GM12878 (cell line): ENCODE measurements around the gene UGT1A8. TPM values are rescaled to one million over a fixed set of nuclear protein-coding genes. Genes with fewer than 3 reads are reported as not detected.

Experiments
- ATAC-seq: fragments of 200-7000 bp; cut with Tn5 transposase; 3 replicates; pipeline ENCODE4 v1.9.1; 2020; ENCODE audit warnings: mild to moderate bottlenecking, moderate library complexity
- BruUV-seq: library from RNA; stranded (reverse); fragments of 400-500 nt; replicated peaks from 2 replicates; lab custom pipeline; 2021; lab: Mats Ljungman, UMichigan
- CTCF ChIA-PET: fragments of 300-600 bp; sonication (Branson Sonifier 250); formaldehyde crosslinking; extraction: SDS; loops from one replicate; lab custom pipeline; 2021; ENCODE audit warnings: inconsistent platforms; lab: Yijun Ruan, JAX
- POLR2A ChIA-PET: fragments of 350-600 bp; formaldehyde crosslinking; extraction: SDS; loops from one replicate; lab custom pipeline; 2021; ENCODE audit warnings: inconsistent platforms; lab: Charles Lee
- RAD21 ChIA-PET: fragments of 300-600 bp; sonication (Branson Sonifier 250); formaldehyde crosslinking; loops from one replicate; lab custom pipeline; 2023; ENCODE audit warnings: antibody characterized with exemption; ENCODE audit not compliant: unreplicated experiment; lab: Charles Lee
- SMC1A ChIA-PET: fragments of 300-600 bp; sonication (Branson Sonifier 250); formaldehyde crosslinking; loops from one replicate; lab custom pipeline; 2023; ENCODE audit not compliant: unreplicated experiment, uncharacterized antibody; lab: Charles Lee
- DNase-seq: peaks from one replicate; pipeline ENCODE4 v3.0.0-alpha.2; 2011; ENCODE audit warnings: low read depth, low spot score
- FAIRE-seq: peaks from 3 replicates; lab custom pipeline; 2011; peaks lifted over from hg19 to GRCh38; lab: Jason Lieb, UNC
- H2AFZ ChIP-seq: 2 replicates; pipeline ENCODE4 v1.6.0; 2011; ENCODE audit warnings: low read depth, low read length, control low read depth; ENCODE audit not compliant: control insufficient read depth
- H3K27ac ChIP-seq: 2 replicates; pipeline ENCODE4 v1.5.1; 2011; ENCODE audit warnings: control low read depth; ENCODE audit not compliant: control insufficient read depth, insufficient read depth
- H3K27me3 ChIP-seq, 2 experiments: replicated peaks in 1 of 2; 2 replicates each; pipeline versions ENCODE4 v1.6.0 to v1.6.1; 2011; ENCODE audit warnings: low read length in 1 of 2; ENCODE audit not compliant: control insufficient read depth in 2 of 2, insufficient read depth in 2 of 2
- H3K36me3 ChIP-seq, 2 experiments: 2 replicates each; pipeline ENCODE4 v1.5.1; 2011; ENCODE audit warnings: low read length in 1 of 2; ENCODE audit not compliant: control insufficient read depth in 2 of 2, insufficient read depth in 2 of 2
- H3K4me1 ChIP-seq: 2 replicates; pipeline ENCODE4 v1.6.1; 2011; ENCODE audit warnings: mild to moderate bottlenecking, low read length, moderate library complexity, mixed read lengths; ENCODE audit not compliant: control insufficient read depth, insufficient read depth
- H3K4me2 ChIP-seq: 2 replicates; pipeline ENCODE4 v1.6.0; 2011; ENCODE audit warnings: control low read depth; ENCODE audit not compliant: control insufficient read depth, insufficient read depth
- H3K4me3 ChIP-seq: fragments of 200-600 bp; sonication (generic); 2 replicates; pipeline ENCODE4 v1.5.1; 2016
- H3K79me2 ChIP-seq: 2 replicates; pipeline ENCODE4 v1.6.0; 2011; ENCODE audit warnings: low read length; ENCODE audit not compliant: control insufficient read depth, insufficient read depth
- H3K9ac ChIP-seq: 2 replicates; pipeline ENCODE4 v1.8.0; 2011; ENCODE audit warnings: low read length, control low read depth, mixed read lengths; ENCODE audit not compliant: control insufficient read depth, insufficient read depth
- H3K9me3 ChIP-seq: replicated peaks from 3 replicates; pipeline ENCODE4 v1.5.1; 2011; ENCODE audit warnings: mild to moderate bottlenecking, low read length; ENCODE audit not compliant: control insufficient read depth, insufficient read depth
- H4K20me1 ChIP-seq: 2 replicates; pipeline ENCODE4 v1.6.0; 2011; ENCODE audit not compliant: control insufficient read depth, insufficient read depth
- BHLHE40 ChIP-seq, 2 experiments: fragments of 450-650 bp in 1 of 2; IDR thresholded peaks; 2 replicates each; pipeline ENCODE4 v1.6.1; 2011 to 2017; ENCODE audit warnings: low read depth in 2 of 2, borderline replicate concordance in 1 of 2, improper control_type of control experiment in 1 of 2, low read length in 1 of 2, mild to moderate bottlenecking in 1 of 2
- CREB1 ChIP-seq: IDR thresholded peaks from 2 replicates; pipeline ENCODE4 v1.6.1; 2012; ENCODE audit warnings: low read depth, mild to moderate bottlenecking, inconsistent platforms
- MEF2A ChIP-seq: IDR thresholded peaks from 2 replicates; pipeline ENCODE4 v1.6.1; 2011; ENCODE audit warnings: low read depth, mild to moderate bottlenecking, low read length, moderate library complexity; ENCODE audit not compliant: insufficient read depth
- ZNF24 ChIP-seq: fragments of 450-650 bp; IDR thresholded peaks from 2 replicates; pipeline ENCODE4 v1.6.1; 2017; ENCODE audit warnings: antibody characterized with exemption, mild to moderate bottlenecking
- ZNF274 ChIP-seq: IDR thresholded peaks from one replicate; pipeline ENCODE4 v1.8.0; 2011; ENCODE audit not compliant: insufficient read length, insufficient read depth
- ZZZ3 ChIP-seq: IDR thresholded peaks from 2 replicates; pipeline ENCODE4 v1.6.1; 2011; ENCODE audit warnings: low read depth; ENCODE audit not compliant: control insufficient read depth, insufficient read length
- WGBS: methylation state at CpG from one replicate; pipeline ENCODE4 v1.1.6; 2016; ENCODE audit warnings: low lambda C conversion rate; ENCODE audit not compliant: insufficient replicate concordance, insufficient coverage; ENCODE audit errors: missing lambda C conversion rate; 5-methylcytosine and 5-hydroxymethylcytosine counted together
- in situ Hi-C: fragments of 300-500 bp; cut with MboI; formaldehyde crosslinking; loops from 9 replicates; pipeline ENCODE4 v1.14.3; 2018; ENCODE audit warnings: mixed read lengths
- intact Hi-C: fragments of 100-400 bp; cut with micrococcal nuclease; formaldehyde crosslinking; loops from one replicate; pipeline ENCODE4 v1.14.2; 2022; ENCODE audit not compliant: unreplicated experiment
- polyA plus RNA-seq, 11 experiments: library from polyadenylated mRNA; depleted of rRNA in 4 of 11; unstranded in 6 of 11; stranded (reverse) in 5 of 11; fragments of >200 nt; fragmentation: Nextera tagmentation in 4 of 11; fragmentation: Illumina TruSeq in 1 of 11; extraction: Ambion mirVana in 4 of 11; extraction: Trizol in 1 of 11; gene quantifications; 1 replicate in 1 of 11; 2 replicates in 10 of 11; pipeline versions ENCODE4 v1.2.1 to v1.2.3, GENCODE V29; 2011 to 2016; ENCODE audit warnings: inconsistent platforms in 2 of 11, missing spikeins in 2 of 11, low read depth in 1 of 11
- total RNA-seq, 4 experiments: library from RNA; depleted of rRNA in 3 of 4; stranded (reverse); fragments of >200 nt in 3 of 4; fragmentation: Illumina TruSeq in 1 of 4; extraction: Trizol in 1 of 4; gene quantifications; 2 replicates each; pipeline versions ENCODE4 v1.2.1 to v1.2.3, GENCODE V29; 2013 to 2021
- TF ChIP-seq, protein P1 (sequence below): fragments of 450-650 bp; formaldehyde crosslinking; IDR thresholded peaks from 2 replicates; pipeline ENCODE4 v1.4.0; 2022; ENCODE audit warnings: mild to moderate bottlenecking, moderate library complexity
- TF ChIP-seq, protein P2 (sequence below): fragments of 450-650 bp; IDR thresholded peaks from 2 replicates; pipeline ENCODE4 v1.6.1; 2016; ENCODE audit warnings: mild to moderate bottlenecking, moderate library complexity, borderline replicate concordance
- TF ChIP-seq, protein P3 (sequence below): fragments of 450-650 bp; IDR thresholded peaks from 2 replicates; pipeline ENCODE4 v1.6.1; 2017; ENCODE audit warnings: mild to moderate bottlenecking, low read depth, inconsistent platforms; ENCODE audit not compliant: poor library complexity, severe bottlenecking
- TF ChIP-seq, protein P4 (sequence below): fragments of 450-650 bp; conservative IDR thresholded peaks from 2 replicates; pipeline ENCODE4 v1.6.1; 2017; ENCODE audit warnings: mild to moderate bottlenecking, moderate library complexity
- TF ChIP-seq, protein P5 (sequence below): IDR thresholded peaks from 2 replicates; pipeline ENCODE4 v1.6.1; 2012; ENCODE audit warnings: low read depth, low read length, improper control_type of control experiment

Gene UGT1A8
- total and polyA plus RNA-seq, 10 of the 15 experiments (the other 5 are each of a cell fraction or from before 2014, with no cell fraction given): not detected

DNA sequence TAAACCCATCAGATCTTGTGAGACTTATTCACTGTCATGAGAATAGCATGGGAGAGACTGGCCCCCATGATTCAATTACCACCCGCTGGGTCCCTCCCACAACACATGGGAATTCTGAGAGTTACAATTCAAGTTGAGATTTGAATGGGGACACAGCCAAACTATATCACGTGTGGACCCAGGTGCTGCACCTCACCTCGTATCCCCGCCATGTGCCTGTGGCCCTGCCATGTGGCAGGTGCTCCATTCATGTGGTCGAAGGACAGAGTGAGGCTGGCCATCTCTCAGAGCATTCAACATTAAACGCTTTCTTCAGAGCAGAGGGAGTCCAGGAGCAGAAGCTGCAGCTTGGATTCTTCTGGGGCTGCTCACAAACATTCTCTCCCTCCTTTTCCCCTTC, 193.0 kb downstream of the UGT1A8 start:
- CTCF ChIA-PET: no interaction called here
- no peak for DNase-seq
- no TSS peak for BruUV-seq

More for the DNA sequence above, 193.0 kb downstream of the UGT1A8 start:
- ATAC-seq: no peak
- TF ChIP-seq, protein P1, sequence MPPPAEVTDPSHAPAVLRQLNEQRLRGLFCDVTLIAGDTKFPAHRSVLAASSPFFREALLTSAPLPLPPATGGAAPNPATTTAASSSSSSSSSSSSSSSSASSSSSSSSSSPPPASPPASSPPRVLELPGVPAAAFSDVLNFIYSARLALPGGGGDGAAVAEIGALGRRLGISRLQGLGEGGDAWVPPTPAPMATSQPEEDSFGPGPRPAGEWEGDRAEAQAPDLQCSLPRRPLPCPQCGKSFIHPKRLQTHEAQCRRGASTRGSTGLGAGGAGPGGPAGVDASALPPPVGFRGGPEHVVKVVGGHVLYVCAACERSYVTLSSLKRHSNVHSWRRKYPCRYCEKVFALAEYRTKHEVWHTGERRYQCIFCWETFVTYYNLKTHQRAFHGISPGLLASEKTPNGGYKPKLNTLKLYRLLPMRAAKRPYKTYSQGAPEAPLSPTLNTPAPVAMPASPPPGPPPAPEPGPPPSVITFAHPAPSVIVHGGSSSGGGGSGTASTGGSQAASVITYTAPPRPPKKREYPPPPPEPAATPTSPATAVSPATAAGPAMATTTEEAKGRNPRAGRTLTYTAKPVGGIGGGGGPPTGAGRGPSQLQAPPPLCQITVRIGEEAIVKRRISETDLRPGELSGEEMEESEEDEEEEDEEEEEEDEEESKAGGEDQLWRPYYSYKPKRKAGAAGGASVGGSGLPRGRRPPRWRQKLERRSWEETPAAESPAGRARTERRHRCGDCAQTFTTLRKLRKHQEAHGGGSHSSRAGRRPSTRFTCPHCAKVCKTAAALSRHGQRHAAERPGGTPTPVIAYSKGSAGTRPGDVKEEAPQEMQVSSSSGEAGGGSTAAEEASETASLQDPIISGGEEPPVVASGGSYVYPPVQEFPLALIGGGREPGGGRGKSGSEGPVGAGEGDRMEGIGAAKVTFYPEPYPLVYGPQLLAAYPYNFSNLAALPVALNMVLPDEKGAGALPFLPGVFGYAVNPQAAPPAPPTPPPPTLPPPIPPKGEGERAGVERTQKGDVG: no peak
- TF ChIP-seq BHLHE40 (IDR thresholded peaks at IDR 0.05; ENCODE audit: borderline replicate concordance in 1 of 2, low read depth in 2 of 2, low read length in 1 of 2) (no peak), ZNF24 (no peak), MEF2A (no peak), CREB1 (no peak), ZNF274 (no peak), ZZZ3 (no peak)
- TF ChIP-seq, protein P2, sequence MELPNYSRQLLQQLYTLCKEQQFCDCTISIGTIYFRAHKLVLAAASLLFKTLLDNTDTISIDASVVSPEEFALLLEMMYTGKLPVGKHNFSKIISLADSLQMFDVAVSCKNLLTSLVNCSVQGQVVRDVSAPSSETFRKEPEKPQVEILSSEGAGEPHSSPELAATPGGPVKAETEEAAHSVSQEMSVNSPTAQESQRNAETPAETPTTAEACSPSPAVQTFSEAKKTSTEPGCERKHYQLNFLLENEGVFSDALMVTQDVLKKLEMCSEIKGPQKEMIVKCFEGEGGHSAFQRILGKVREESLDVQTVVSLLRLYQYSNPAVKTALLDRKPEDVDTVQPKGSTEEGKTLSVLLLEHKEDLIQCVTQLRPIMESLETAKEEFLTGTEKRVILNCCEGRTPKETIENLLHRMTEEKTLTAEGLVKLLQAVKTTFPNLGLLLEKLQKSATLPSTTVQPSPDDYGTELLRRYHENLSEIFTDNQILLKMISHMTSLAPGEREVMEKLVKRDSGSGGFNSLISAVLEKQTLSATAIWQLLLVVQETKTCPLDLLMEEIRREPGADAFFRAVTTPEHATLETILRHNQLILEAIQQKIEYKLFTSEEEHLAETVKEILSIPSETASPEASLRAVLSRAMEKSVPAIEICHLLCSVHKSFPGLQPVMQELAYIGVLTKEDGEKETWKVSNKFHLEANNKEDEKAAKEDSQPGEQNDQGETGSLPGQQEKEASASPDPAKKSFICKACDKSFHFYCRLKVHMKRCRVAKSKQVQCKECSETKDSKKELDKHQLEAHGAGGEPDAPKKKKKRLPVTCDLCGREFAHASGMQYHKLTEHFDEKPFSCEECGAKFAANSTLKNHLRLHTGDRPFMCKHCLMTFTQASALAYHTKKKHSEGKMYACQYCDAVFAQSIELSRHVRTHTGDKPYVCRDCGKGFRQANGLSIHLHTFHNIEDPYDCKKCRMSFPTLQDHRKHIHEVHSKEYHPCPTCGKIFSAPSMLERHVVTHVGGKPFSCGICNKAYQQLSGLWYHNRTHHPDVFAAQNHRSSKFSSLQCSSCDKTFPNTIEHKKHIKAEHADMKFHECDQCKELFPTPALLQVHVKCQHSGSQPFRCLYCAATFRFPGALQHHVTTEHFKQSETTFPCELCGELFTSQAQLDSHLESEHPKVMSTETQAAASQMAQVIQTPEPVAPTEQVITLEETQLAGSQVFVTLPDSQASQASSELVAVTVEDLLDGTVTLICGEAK: no peak
- TF ChIP-seq, protein P3, sequence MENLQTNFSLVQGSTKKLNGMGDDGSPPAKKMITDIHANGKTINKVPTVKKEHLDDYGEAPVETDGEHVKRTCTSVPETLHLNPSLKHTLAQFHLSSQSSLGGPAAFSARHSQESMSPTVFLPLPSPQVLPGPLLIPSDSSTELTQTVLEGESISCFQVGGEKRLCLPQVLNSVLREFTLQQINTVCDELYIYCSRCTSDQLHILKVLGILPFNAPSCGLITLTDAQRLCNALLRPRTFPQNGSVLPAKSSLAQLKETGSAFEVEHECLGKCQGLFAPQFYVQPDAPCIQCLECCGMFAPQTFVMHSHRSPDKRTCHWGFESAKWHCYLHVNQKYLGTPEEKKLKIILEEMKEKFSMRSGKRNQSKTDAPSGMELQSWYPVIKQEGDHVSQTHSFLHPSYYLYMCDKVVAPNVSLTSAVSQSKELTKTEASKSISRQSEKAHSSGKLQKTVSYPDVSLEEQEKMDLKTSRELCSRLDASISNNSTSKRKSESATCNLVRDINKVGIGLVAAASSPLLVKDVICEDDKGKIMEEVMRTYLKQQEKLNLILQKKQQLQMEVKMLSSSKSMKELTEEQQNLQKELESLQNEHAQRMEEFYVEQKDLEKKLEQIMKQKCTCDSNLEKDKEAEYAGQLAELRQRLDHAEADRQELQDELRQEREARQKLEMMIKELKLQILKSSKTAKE: no peak
- TF ChIP-seq, protein P4, sequence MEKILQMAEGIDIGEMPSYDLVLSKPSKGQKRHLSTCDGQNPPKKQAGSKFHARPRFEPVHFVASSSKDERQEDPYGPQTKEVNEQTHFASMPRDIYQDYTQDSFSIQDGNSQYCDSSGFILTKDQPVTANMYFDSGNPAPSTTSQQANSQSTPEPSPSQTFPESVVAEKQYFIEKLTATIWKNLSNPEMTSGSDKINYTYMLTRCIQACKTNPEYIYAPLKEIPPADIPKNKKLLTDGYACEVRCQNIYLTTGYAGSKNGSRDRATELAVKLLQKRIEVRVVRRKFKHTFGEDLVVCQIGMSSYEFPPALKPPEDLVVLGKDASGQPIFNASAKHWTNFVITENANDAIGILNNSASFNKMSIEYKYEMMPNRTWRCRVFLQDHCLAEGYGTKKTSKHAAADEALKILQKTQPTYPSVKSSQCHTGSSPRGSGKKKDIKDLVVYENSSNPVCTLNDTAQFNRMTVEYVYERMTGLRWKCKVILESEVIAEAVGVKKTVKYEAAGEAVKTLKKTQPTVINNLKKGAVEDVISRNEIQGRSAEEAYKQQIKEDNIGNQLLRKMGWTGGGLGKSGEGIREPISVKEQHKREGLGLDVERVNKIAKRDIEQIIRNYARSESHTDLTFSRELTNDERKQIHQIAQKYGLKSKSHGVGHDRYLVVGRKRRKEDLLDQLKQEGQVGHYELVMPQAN: no peak
- TF ChIP-seq, protein P5, sequence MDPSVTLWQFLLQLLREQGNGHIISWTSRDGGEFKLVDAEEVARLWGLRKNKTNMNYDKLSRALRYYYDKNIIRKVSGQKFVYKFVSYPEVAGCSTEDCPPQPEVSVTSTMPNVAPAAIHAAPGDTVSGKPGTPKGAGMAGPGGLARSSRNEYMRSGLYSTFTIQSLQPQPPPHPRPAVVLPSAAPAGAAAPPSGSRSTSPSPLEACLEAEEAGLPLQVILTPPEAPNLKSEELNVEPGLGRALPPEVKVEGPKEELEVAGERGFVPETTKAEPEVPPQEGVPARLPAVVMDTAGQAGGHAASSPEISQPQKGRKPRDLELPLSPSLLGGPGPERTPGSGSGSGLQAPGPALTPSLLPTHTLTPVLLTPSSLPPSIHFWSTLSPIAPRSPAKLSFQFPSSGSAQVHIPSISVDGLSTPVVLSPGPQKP: no peak
- Histone ChIP-seq H3K4me3 (no peak overlapping the region), H3K4me1 (no peaks in the 10 kb centered on the region), H3K79me2 (no peaks in the 10 kb centered on the region), H3K27ac (no peak overlapping the region), H3K9ac (no peak overlapping the region), H3K27me3 (no peaks in the 10 kb centered on the region; a peak in 2 of 4 replicates), H3K4me2 (no peak overlapping the region), H3K9me3 (no peaks in the 10 kb centered on the region), H3K36me3 (no peaks in the 10 kb centered on the region), H4K20me1 (no peaks in the 10 kb centered on the region), H2AFZ (no peak overlapping the region)
- WGBS: 26% methylated on average over 6 of the region's 6 CpGs
- intact Hi-C loops: no loop called here
- ChIA-PET SMC1A (no interaction called here), RAD21 (no interaction called here), POLR2A (interaction anchor here (0.6 kb wide), 1 partner anchor 71 kb away, joined by 3 read pairs; no protein-coding TSS in a partner anchor)
- in situ Hi-C loops: no loop called here
- no peak for FAIRE-seq
